A549 (cell line): ENCODE results near the gene TBC1D8. TPM values are rescaled to one million over a fixed set of nuclear protein-coding genes. Genes with fewer than 3 reads are reported as not detected.

ENCODE experiments used
- ATAC-seq, 2 experiments: fragments of 200-7000 bp in 1 of 2; fragments of >200 bp in 1 of 2; cut with Nextera tagmentation in 1 of 2; cut with Tn5 transposase in 1 of 2; 3 replicates each; pipeline versions ENCODE4 v1.8.0 to v1.9.1; 2018 to 2020; ENCODE audit warnings: mild to moderate bottlenecking in 1 of 2, moderate library complexity in 1 of 2
- CTCF ChIA-PET: fragments of 300-600 bp; sonication (Branson Sonifier 250); formaldehyde crosslinking; extraction: SDS; loops from one replicate; lab custom pipeline; 2021; ENCODE audit warnings: antibody characterized with exemption, inconsistent platforms; lab: Yijun Ruan, JAX
- POLR2A ChIA-PET: fragments of 350-600 bp; formaldehyde crosslinking; extraction: SDS; loops from one replicate; lab custom pipeline; 2021; ENCODE audit warnings: antibody characterized with exemption, inconsistent platforms; lab: Yijun Ruan, JAX
- DNase-seq, 2 experiments: peaks; one replicate each; pipeline versions ENCODE4 v3.0.0 to v3.0.0-alpha.2; 2011 to 2016; ENCODE audit warnings: low read depth in 1 of 2, low spot score in 1 of 2
- FAIRE-seq: peaks from 2 replicates; lab custom pipeline; 2011; peaks lifted over from hg19 to GRCh38; lab: Jason Lieb, UNC
- H3K27ac ChIP-seq, 2 experiments: fragments of >200 bp; sonication (Bioruptor Twin); formaldehyde crosslinking; 3 replicates each; pipeline ENCODE4 v1.5.1; 2016 to 2017
- H3K4me1 ChIP-seq: fragments of >200 bp; sonication (Bioruptor Twin); formaldehyde crosslinking; 3 replicates; pipeline ENCODE4 v1.6.1; 2016
- H3K4me2 ChIP-seq: fragments of >200 bp; sonication (Bioruptor Twin); formaldehyde crosslinking; 3 replicates; pipeline ENCODE4 v1.6.1; 2016
- H3K4me3 ChIP-seq: fragments of >200 bp; sonication (Bioruptor Twin); formaldehyde crosslinking; 3 replicates; pipeline ENCODE4 v1.5.1; 2016
- H3K9me3 ChIP-seq: fragments of >200 bp; sonication (Bioruptor Twin); formaldehyde crosslinking; 3 replicates; pipeline ENCODE4 v1.6.1; 2016
- ATOH8 ChIP-seq: fragments of 250-450 bp; sonication (Bioruptor Pico); IDR thresholded peaks from 2 replicates; pipeline ENCODE4 v1.5.0; 2020; ENCODE audit warnings: low read depth, mild to moderate bottlenecking, moderate library complexity
- BCL3 ChIP-seq: fragments of >200 bp; sonication (Bioruptor Twin); formaldehyde crosslinking; IDR thresholded peaks from 3 replicates; pipeline ENCODE4 v1.6.1; 2016
- E2F6 ChIP-seq: IDR thresholded peaks from 2 replicates; pipeline ENCODE4 v1.6.1; 2012; ENCODE audit warnings: low read depth, borderline replicate concordance
- EHMT2 ChIP-seq: fragments of 200-600 bp; sonication (generic); IDR thresholded peaks from 2 replicates; pipeline ENCODE4 v1.6.1; 2016; ENCODE audit warnings: antibody characterized with exemption, low read depth, mild to moderate bottlenecking, moderate library complexity
- ELK1 ChIP-seq: fragments of 150-350 bp; IDR thresholded peaks from 2 replicates; pipeline ENCODE4 v1.6.1; 2014; ENCODE audit warnings: low read depth, mild to moderate bottlenecking, low read length
- FOSB ChIP-seq: fragments of 250-450 bp; sonication (Bioruptor Pico); IDR thresholded peaks from 2 replicates; pipeline ENCODE4 v1.5.0; 2020; ENCODE audit warnings: mild to moderate bottlenecking, moderate library complexity
- FOSL2 ChIP-seq, 2 experiments: fragments of 450-650 bp in 1 of 2; fragments of >200 bp in 1 of 2; sonication (Bioruptor Twin) in 1 of 2; formaldehyde crosslinking; IDR thresholded peaks; 2 replicates each; pipeline versions ENCODE4 v1.5.0 to v1.6.1; 2016 to 2020; ENCODE audit warnings: mild to moderate bottlenecking in 1 of 2, moderate library complexity in 1 of 2
- FOXS1 ChIP-seq: fragments of 250-450 bp; sonication (Bioruptor Pico); IDR thresholded peaks from 2 replicates; pipeline ENCODE4 v1.5.0; 2020; ENCODE audit warnings: mild to moderate bottlenecking, moderate library complexity
- HOXA7 ChIP-seq: fragments of 250-450 bp; sonication (Bioruptor Pico); IDR thresholded peaks from 2 replicates; pipeline ENCODE4 v1.5.0; 2020; ENCODE audit warnings: mild to moderate bottlenecking, moderate library complexity
- HOXB5 ChIP-seq: fragments of 250-450 bp; sonication (Bioruptor Pico); IDR thresholded peaks from 2 replicates; pipeline ENCODE4 v1.5.0; 2020; ENCODE audit warnings: mild to moderate bottlenecking, moderate library complexity
- JUN ChIP-seq, 2 experiments: fragments of >200 bp; sonication (Bioruptor Twin); formaldehyde crosslinking; IDR thresholded peaks; 2 replicates in 1 of 2; 3 replicates in 1 of 2; pipeline ENCODE4 v1.6.1; 2016 to 2017
- MAFK ChIP-seq: fragments of 450-650 bp; IDR thresholded peaks from 2 replicates; pipeline ENCODE4 v1.6.1; 2014; ENCODE audit not compliant: partially characterized antibody
- MAX ChIP-seq: IDR thresholded peaks from 2 replicates; pipeline ENCODE4 v1.6.1; 2012
- MAZ ChIP-seq: fragments of 150-350 bp; IDR thresholded peaks from 2 replicates; pipeline ENCODE4 v1.6.1; 2014; ENCODE audit warnings: antibody characterized with exemption, low read depth, low read length, borderline replicate concordance
- NFE2L2 ChIP-seq: fragments of 150-350 bp; conservative IDR thresholded peaks from 2 replicates; pipeline ENCODE4 v1.6.1; 2014; ENCODE audit warnings: low read length
- PBX3 ChIP-seq: IDR thresholded peaks from 2 replicates; pipeline ENCODE4 v1.6.1; 2012
- PHF8 ChIP-seq: fragments of 200-600 bp; sonication (generic); IDR thresholded peaks from 2 replicates; pipeline ENCODE4 v1.6.1; 2016; ENCODE audit warnings: low read depth, mild to moderate bottlenecking, antibody characterized with exemption, moderate library complexity, borderline replicate concordance
- POLR2A ChIP-seq: IDR thresholded peaks from 2 replicates; pipeline ENCODE4 v1.6.1; 2012; ENCODE audit warnings: mild to moderate bottlenecking, low read length
- POLR2AphosphoS2 ChIP-seq: conservative IDR thresholded peaks from 2 replicates; pipeline ENCODE4 v1.6.1; 2012; ENCODE audit warnings: low read length, improper control_type of control experiment, inconsistent platforms
- RARB ChIP-seq: fragments of 250-450 bp; sonication (Bioruptor Pico); IDR thresholded peaks from 2 replicates; pipeline ENCODE4 v1.8.0; 2021; ENCODE audit warnings: mild to moderate bottlenecking, moderate library complexity
- RCOR1 ChIP-seq: fragments of 150-350 bp; IDR thresholded peaks from 2 replicates; pipeline ENCODE4 v1.6.1; 2014; ENCODE audit warnings: antibody characterized with exemption, low read length, low read depth
- REST ChIP-seq: fragments of 200-600 bp; sonication (generic); IDR thresholded peaks from 2 replicates; pipeline ENCODE4 v1.6.1; 2016; ENCODE audit warnings: antibody characterized with exemption, mild to moderate bottlenecking, moderate library complexity
- TFCP2L1 ChIP-seq: fragments of 250-450 bp; sonication (Bioruptor Pico); IDR thresholded peaks from 2 replicates; pipeline ENCODE4 v1.5.0; 2021; ENCODE audit warnings: mild to moderate bottlenecking
- TP53 ChIP-seq: fragments of 250-450 bp; sonication (Bioruptor Pico); IDR thresholded peaks from 2 replicates; pipeline ENCODE4 v1.5.0; 2021; ENCODE audit warnings: mild to moderate bottlenecking, moderate library complexity
- ZC3H11A ChIP-seq: fragments of 450-650 bp; IDR thresholded peaks from 2 replicates; pipeline ENCODE4 v1.6.1; 2014; ENCODE audit warnings: antibody characterized with exemption, mild to moderate bottlenecking
- WGBS: methylation state at CpG from one replicate; pipeline ENCODE4 v1.1.6; 2017; ENCODE audit errors: missing lambda C conversion rate; 5-methylcytosine and 5-hydroxymethylcytosine counted together
- polyA plus RNA-seq, 4 experiments: library from polyadenylated mRNA; depleted of rRNA in 3 of 4; stranded (reverse); fragments of >200 nt; fragmentation: RNase III in 1 of 4; extraction: RNeasy Plus Mini Kit Qiagen cat#74134 plus additional on column Dnase treatment in 1 of 4; gene quantifications; 2 replicates in 3 of 4; 3 replicates in 1 of 4; pipeline ENCODE4 v1.2.3, GENCODE V29; 2011 to 2017

TBC1D8 gene
- polyA plus RNA-seq, 2 of the 4 experiments (the other 2 are of a cell fraction) = 35.3 to 107 TPM

GRCh38 chr2:101006065-101006715 lies 145.0 kb downstream of the TBC1D8 start:
- FAIRE-seq (no peak), ATAC-seq (no peak), DNase-seq (no peak)
- TF ChIP-seq MAZ = no peak
- no peak for TF ChIP-seq TP53 (CRISPR knock-in tag)
- peak; percentile 72; the same call in 1 of the 2 replicates for TF ChIP-seq POLR2AphosphoS2
- no peak for TF ChIP-seq BCL3
- TF ChIP-seq HOXA7 (CRISPR knock-in tag) = 0 out of 2 replicates have a peak, but pooled peaks have one; percentile 21
- no peak for TF ChIP-seq PHF8
- peak in 1 of 2 experiments; percentile 39; a peak in 2 of 5 replicates for TF ChIP-seq JUN (IDR thresholded peaks at IDR 0.05)
- TF ChIP-seq MAFK = no peak
- no peak for TF ChIP-seq RCOR1
- no peak for TF ChIP-seq MAX
- TF ChIP-seq NFE2L2 = no peak
- no peak for TF ChIP-seq ELK1
- no peak for TF ChIP-seq FOXS1 (CRISPR knock-in tag)
- peaks cover 50% of the 10 kb centered on the region for H3K4me1 ChIP-seq
- no peaks in the 10 kb centered on the region for H3K9me3 ChIP-seq
- WGBS = 77% methylated on average over 4 of the region's 4 CpGs
- POLR2A ChIA-PET = no interaction called here
- peak overlapping the region; percentile 98 for H3K4me2 ChIP-seq
- CTCF ChIA-PET = interaction anchor here (0.8 to 1.8 kb wide), 7 partner anchors 21 to 402 kb away, joined by 3 to 11 read pairs (median 3); no protein-coding TSS in a partner anchor
- H3K4me3 ChIP-seq = no peak overlapping the region
- H3K27ac ChIP-seq = no peak overlapping the region

GRCh38 chr2:101004620-101005325 lies 146.4 kb downstream of the TBC1D8 start:
- 72% methylated on average over 11 of the region's 12 CpGs for WGBS
- POLR2A ChIA-PET = no interaction called here
- Histone ChIP-seq H3K27ac (peak overlapping the region; percentile 86 to 98; a peak in 3 of 6 replicates), H3K4me2 (peak overlapping the region; percentile 98), H3K4me1 (peaks cover 50% of the 10 kb centered on the region), H3K9me3 (no peaks in the 10 kb centered on the region), H3K4me3 (peak overlapping the region; percentile 71)
- DNase-seq (no peak), FAIRE-seq (no peak), ATAC-seq (no peak)
- CTCF ChIA-PET = interaction anchor here (0.7 to 3.1 kb wide), 10 partner anchors 8 to 410 kb away, joined by 3 to 12 read pairs (median 4); no protein-coding TSS in a partner anchor
- TF ChIP-seq FOSB (no peak), EHMT2 (no peak), MAFK (no peak), TFCP2L1 (CRISPR knock-in tag) (no peak), JUN (IDR thresholded peaks at IDR 0.05) (peak in 1 of 2 experiments; percentile 59; a peak in 2 of 5 replicates), MAX (no peak), POLR2A (no peak), ATOH8 (no peak), FOSL2 (IDR thresholded peaks at IDR 0.05) (no peak), FOSL2 (CRISPR knock-in tag; IDR thresholded peaks at IDR 0.05) (no peak), PBX3 (peak; percentile 33; the same call in 1 of the 2 replicates), HOXB5 (CRISPR knock-in tag) (no peak), REST (no peak), RARB (CRISPR knock-in tag) (peak; percentile 68; the same call in 1 of the 2 replicates), E2F6 (no peak), ZC3H11A (no peak)
